ENCODE data around the gene SMIM1.
"Not testable (repeated sequence)": the region's sequence is repeated elsewhere in the genome, so short reads cannot be mapped to it uniquely, and the experiment has no call there.

The SMIM1 gene, protein sequence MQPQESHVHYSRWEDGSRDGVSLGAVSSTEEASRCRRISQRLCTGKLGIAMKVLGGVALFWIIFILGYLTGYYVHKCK

DNA sequence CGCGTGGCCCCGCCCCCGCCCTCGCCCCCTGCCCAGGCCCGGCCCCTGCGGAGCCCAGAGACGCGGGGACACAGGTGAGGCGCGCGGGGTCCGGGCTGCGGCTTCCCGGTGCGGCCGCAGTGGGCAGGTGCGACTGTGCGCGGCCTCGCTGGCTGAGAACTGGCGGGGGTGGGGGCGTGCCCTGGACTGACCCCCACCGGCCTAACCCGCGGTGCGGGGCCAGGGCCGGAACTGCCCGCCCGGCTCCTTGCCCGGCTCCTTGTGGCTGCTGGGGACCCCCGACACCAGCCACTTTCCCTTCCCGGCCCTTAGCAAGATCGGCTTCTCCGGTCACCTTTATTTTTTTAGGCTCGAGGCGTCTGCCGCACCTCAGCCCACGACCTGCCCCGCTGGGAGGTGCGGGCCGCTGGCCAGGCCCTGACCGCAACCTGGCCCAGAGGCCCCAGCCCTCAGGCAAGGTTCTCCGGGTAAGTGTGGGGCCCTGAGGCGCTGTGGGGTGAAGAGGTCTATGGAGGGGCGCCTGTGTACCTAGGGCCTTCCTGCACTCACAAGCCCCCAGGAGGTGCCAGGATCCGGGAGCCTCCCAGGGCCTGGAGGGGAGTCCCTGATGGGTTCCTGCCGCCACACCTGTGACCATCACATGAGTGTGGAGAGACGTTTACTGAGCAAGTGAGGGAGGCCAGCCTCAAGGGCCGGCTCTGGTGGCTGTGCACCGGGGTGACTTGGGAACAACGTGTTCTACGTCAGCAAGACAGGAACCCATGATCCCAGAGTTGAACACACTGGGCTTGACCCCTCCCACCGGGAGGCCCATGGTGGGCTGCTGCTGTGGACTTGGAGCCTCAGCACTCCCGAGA lies at the start of gene SMIM1:
TSS of gene SMIM1 (plus strand) at position 35 of the 857 bp plus-strand sequence. CDS start 2,625 bp downstream, outside the sequence.
- no peaks in the 10 kb centered on the region for H3K9me3 ChIP-seq (ENCODE audit: insufficient read depth, low read depth, low read length)
- H3K4me1 ChIP-seq (ENCODE audit: insufficient read depth, low read length, poor library complexity, severe bottlenecking), result peaks cover 5% of the 10 kb centered on the region
- H3K4me2 ChIP-seq (ENCODE audit: low read depth, low read length, poor library complexity, severe bottlenecking), result peak within 1 kb of the TSS; percentile 56
- H3K27me3 ChIP-seq (ENCODE audit: insufficient read depth, low read length, poor library complexity, severe bottlenecking), result no peaks in the 10 kb centered on the region
- H2AFZ ChIP-seq (ENCODE audit: low read length), result peak within 1 kb of the TSS; percentile 64; the same call in 1 of the 2 replicates
- H3K9me2 ChIP-seq (replicated peaks; ENCODE audit: low read depth, low read length), result no peaks in the 10 kb centered on the region
- H4K20me1 ChIP-seq (ENCODE audit: insufficient read depth, low read length, poor library complexity, severe bottlenecking), result no peaks in the 10 kb centered on the region
- no peaks in the 10 kb centered on the region for H3F3A ChIP-seq (ENCODE audit: low read depth)
- H3K79me2 ChIP-seq (ENCODE audit: insufficient read depth, low read length), result no peaks in the 10 kb centered on the region
- no peaks in the 10 kb centered on the region for H3K36me3 ChIP-seq (ENCODE audit: insufficient read depth, low read length)
- H3K4me3 ChIP-seq (ENCODE audit: low read length, poor library complexity, severe bottlenecking), result peak within 1 kb of the TSS; percentile 66
- TF ChIP-seq, protein P1, sequence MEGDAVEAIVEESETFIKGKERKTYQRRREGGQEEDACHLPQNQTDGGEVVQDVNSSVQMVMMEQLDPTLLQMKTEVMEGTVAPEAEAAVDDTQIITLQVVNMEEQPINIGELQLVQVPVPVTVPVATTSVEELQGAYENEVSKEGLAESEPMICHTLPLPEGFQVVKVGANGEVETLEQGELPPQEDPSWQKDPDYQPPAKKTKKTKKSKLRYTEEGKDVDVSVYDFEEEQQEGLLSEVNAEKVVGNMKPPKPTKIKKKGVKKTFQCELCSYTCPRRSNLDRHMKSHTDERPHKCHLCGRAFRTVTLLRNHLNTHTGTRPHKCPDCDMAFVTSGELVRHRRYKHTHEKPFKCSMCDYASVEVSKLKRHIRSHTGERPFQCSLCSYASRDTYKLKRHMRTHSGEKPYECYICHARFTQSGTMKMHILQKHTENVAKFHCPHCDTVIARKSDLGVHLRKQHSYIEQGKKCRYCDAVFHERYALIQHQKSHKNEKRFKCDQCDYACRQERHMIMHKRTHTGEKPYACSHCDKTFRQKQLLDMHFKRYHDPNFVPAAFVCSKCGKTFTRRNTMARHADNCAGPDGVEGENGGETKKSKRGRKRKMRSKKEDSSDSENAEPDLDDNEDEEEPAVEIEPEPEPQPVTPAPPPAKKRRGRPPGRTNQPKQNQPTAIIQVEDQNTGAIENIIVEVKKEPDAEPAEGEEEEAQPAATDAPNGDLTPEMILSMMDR (conservative IDR thresholded peaks at IDR 0.05; ENCODE audit: low read length), result no peak
- no peak for TF ChIP-seq EZH2phosphoT487 (IDR thresholded peaks at IDR 0.05; ENCODE audit: borderline replicate concordance)
- peak within 1 kb of the TSS; percentile 22 for H3K9ac ChIP-seq (ENCODE audit: low read depth, low read length, poor library complexity, severe bottlenecking)

DNA sequence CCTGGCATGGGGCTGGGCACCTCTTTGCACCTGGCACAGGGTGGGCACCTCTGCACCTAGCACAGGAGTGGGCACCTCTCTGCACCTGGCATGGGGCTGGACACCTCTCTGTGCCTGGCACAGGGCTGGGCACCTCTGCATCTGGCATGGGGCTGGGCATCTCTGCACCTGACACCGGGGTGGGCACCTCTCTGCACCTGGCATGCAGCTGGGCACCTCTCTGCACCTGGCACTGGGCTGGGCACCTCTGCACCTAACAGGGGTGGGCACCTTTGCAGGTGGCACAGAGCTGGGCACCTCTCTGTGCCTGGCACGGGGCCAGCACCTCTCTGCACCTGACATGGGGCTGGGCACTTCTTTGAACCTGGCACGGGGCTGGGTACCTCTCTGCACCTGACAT lies 49.7 kb upstream of the SMIM1 start:
- no peaks in the 10 kb centered on the region for H3K9me3 ChIP-seq (ENCODE audit: insufficient read depth, low read depth, low read length)
- H2AFZ ChIP-seq (ENCODE audit: low read length), result no peak overlapping the region
- no peaks in the 10 kb centered on the region for H3K79me2 ChIP-seq (ENCODE audit: insufficient read depth, low read length)
- no peak overlapping the region for H3K4me2 ChIP-seq (ENCODE audit: low read depth, low read length, poor library complexity, severe bottlenecking)
- H3K27me3 ChIP-seq (ENCODE audit: insufficient read depth, low read length, poor library complexity, severe bottlenecking), result no peaks in the 10 kb centered on the region
- H3K36me3 ChIP-seq (ENCODE audit: insufficient read depth, low read length), result no peaks in the 10 kb centered on the region
- no peaks in the 10 kb centered on the region for H3F3A ChIP-seq (ENCODE audit: low read depth)
- no peaks in the 10 kb centered on the region for H3K9me2 ChIP-seq (replicated peaks; ENCODE audit: low read depth, low read length)
- no peak for TF ChIP-seq EZH2phosphoT487 (IDR thresholded peaks at IDR 0.05; ENCODE audit: borderline replicate concordance)
- TF ChIP-seq, protein P1 (conservative IDR thresholded peaks at IDR 0.05; ENCODE audit: low read length), result no peak
- no peaks in the 10 kb centered on the region for H4K20me1 ChIP-seq (ENCODE audit: insufficient read depth, low read length, poor library complexity, severe bottlenecking)
- peaks cover 24% of the 10 kb centered on the region for H3K4me1 ChIP-seq (ENCODE audit: insufficient read depth, low read length, poor library complexity, severe bottlenecking)
- H3K9ac ChIP-seq (ENCODE audit: low read depth, low read length, poor library complexity, severe bottlenecking), result no peak overlapping the region
- H3K4me3 ChIP-seq (ENCODE audit: low read length, poor library complexity, severe bottlenecking), result no peak overlapping the region

DNA sequence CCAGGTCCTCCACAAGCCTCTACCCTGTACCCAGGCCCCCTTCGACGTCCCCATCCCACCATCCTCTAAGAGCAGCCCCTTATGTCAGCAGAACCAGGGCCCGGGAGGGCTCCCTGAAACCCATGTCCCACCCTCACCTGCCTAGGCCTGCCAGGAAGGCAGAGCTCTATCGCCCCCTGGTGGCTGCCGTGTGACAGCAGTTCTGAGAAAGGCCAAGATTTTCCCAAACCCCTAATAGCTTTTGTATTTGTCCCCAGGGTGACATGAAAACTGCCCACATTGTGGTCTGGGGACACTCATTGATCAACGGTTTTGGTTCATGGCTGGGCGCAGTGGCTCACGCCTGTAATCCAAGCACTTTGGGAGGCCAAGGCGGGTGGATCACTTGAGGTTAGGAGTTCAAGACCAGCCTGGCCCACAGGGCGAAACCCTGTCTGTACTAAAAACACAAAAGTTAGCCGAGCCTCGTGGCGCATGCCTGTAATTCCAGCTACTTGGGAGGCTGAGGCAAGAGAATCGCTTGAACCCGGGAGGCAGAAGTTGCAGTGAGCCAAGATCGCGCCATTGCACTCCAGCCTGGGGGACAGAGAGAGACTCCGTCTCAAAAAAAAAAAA lies 48.0 kb upstream of the SMIM1 start:
- TF ChIP-seq, protein P1 (conservative IDR thresholded peaks at IDR 0.05; ENCODE audit: low read length), result peak; percentile 97
- not testable (repeated sequence) for H3K4me2 ChIP-seq (ENCODE audit: low read depth, low read length, poor library complexity, severe bottlenecking); H3K9me3 ChIP-seq (ENCODE audit: insufficient read depth, low read depth, low read length); H3K9me2 ChIP-seq (replicated peaks; ENCODE audit: low read depth, low read length); H3K27me3 ChIP-seq (ENCODE audit: insufficient read depth, low read length, poor library complexity, severe bottlenecking); H3K4me3 ChIP-seq (ENCODE audit: low read length, poor library complexity, severe bottlenecking); H2AFZ ChIP-seq (ENCODE audit: low read length); H3F3A ChIP-seq (ENCODE audit: low read depth); H4K20me1 ChIP-seq (ENCODE audit: insufficient read depth, low read length, poor library complexity, severe bottlenecking); H3K79me2 ChIP-seq (ENCODE audit: insufficient read depth, low read length); H3K36me3 ChIP-seq (ENCODE audit: insufficient read depth, low read length); H3K9ac ChIP-seq (ENCODE audit: low read depth, low read length, poor library complexity, severe bottlenecking)
- H3K4me1 ChIP-seq (ENCODE audit: insufficient read depth, low read length, poor library complexity, severe bottlenecking), result peaks cover 15% of the 10 kb centered on the region

Measured in Loucy (cell line).